SK-N-SH (cell line): Measurements from ENCODE around the gene SH3BP5L. TPM values are rescaled to one million over a fixed set of nuclear protein-coding genes. Genes with fewer than 3 reads are reported as not detected.
"Not testable (repeated sequence)": the region's sequence is repeated elsewhere in the genome, so short reads cannot be mapped to it uniquely, and the experiment has no call there.

ENCODE experiments used
- CTCF ChIA-PET: fragments of 300-600, 350-600 bp; formaldehyde crosslinking; extraction: SDS; loops from one replicate; lab custom pipeline; 2021; lab: Yijun Ruan, JAX
- POLR2A ChIA-PET: fragments of 350-600 bp; sonication (Branson Sonifier 250); formaldehyde crosslinking; extraction: SDS; loops from one replicate; lab custom pipeline; 2020; ENCODE audit warnings: antibody characterized with exemption, inconsistent platforms; lab: Yijun Ruan, JAX
- DNase-seq: peaks from one replicate; pipeline ENCODE4 v3.0.0; 2012
- H2AFZ ChIP-seq: fragments of 200-600 bp; sonication (generic); 2 replicates; pipeline ENCODE4 v1.8.1; 2016; ENCODE audit warnings: antibody characterized with exemption, mild to moderate bottlenecking, low read depth
- H3F3A ChIP-seq: fragments of 200-600 bp; sonication (generic); replicated peaks from 2 replicates; pipeline ENCODE3; 2016; ENCODE audit warnings: antibody characterized with exemption, mild to moderate bottlenecking; ENCODE audit not compliant: insufficient read depth
- H3K27ac ChIP-seq, 2 experiments: fragments of 200-500 bp in 1 of 2; fragments of 200-600 bp in 1 of 2; sonication (Bioruptor generic) in 1 of 2; sonication (generic), shearing (Covaris generic) in 1 of 2; 2 replicates each; pipeline versions ENCODE4 v1.5.1 to v1.6.1; 2014 to 2016; ENCODE audit warnings: low read depth in 2 of 2, inconsistent platforms in 1 of 2, low read length in 1 of 2, mild to moderate bottlenecking in 1 of 2, mixed read lengths in 1 of 2
- H3K27me3 ChIP-seq: fragments of 200-600 bp; sonication (generic), shearing (Covaris generic); 2 replicates; pipeline ENCODE4 v1.6.1; 2016; ENCODE audit warnings: mixed run types; ENCODE audit not compliant: insufficient read depth
- H3K36me3 ChIP-seq, 2 experiments: fragments of 200-500 bp in 1 of 2; fragments of 200-600 bp in 1 of 2; sonication (Bioruptor generic) in 1 of 2; sonication (generic) in 1 of 2; replicated peaks in 1 of 2; 2 replicates each; pipeline versions ENCODE3 to v1.5.1; 2014 to 2016; ENCODE audit warnings: low read length in 1 of 2, mild to moderate bottlenecking in 1 of 2; ENCODE audit not compliant: insufficient read depth in 2 of 2, control insufficient read depth in 1 of 2
- H3K4me1 ChIP-seq, 2 experiments: fragments of 200-500 bp in 1 of 2; fragments of 200-600 bp in 1 of 2; sonication (Bioruptor generic) in 1 of 2; sonication (generic), shearing (Covaris generic) in 1 of 2; 2 replicates each; pipeline versions ENCODE4 v1.5.1 to v1.6.1; 2014 to 2016; ENCODE audit warnings: low read depth in 1 of 2, low read length in 1 of 2, mixed run types in 1 of 2; ENCODE audit not compliant: insufficient read depth in 2 of 2, control insufficient read depth in 1 of 2
- H3K4me2 ChIP-seq: fragments of 200-600 bp; sonication (generic), shearing (Covaris generic); 2 replicates; pipeline ENCODE4 v1.6.1; 2017; ENCODE audit warnings: mixed run types
- H3K4me3 ChIP-seq, 2 experiments: fragments of 200-500 bp in 1 of 2; fragments of 200-600 bp in 1 of 2; sonication (Bioruptor generic) in 1 of 2; sonication (generic), shearing (Covaris generic) in 1 of 2; 2 replicates each; pipeline versions ENCODE4 v1.5.1 to v1.8.1; 2014 to 2016; ENCODE audit warnings: low read depth in 2 of 2, inconsistent platforms in 1 of 2, low read length in 1 of 2, mild to moderate bottlenecking in 1 of 2, mixed read lengths in 1 of 2, moderate library complexity in 1 of 2
- H3K79me2 ChIP-seq: fragments of 200-600 bp; sonication (generic); 2 replicates; pipeline ENCODE4 v1.8.1; 2017; ENCODE audit warnings: mild to moderate bottlenecking; ENCODE audit not compliant: insufficient read depth
- H3K9ac ChIP-seq: fragments of 200-600 bp; sonication (generic); 2 replicates; pipeline ENCODE4 v1.6.1; 2017; ENCODE audit warnings: mixed run types
- H3K9me2 ChIP-seq: fragments of 200-600 bp; sonication (generic); 2 replicates; pipeline ENCODE4 v1.6.1; 2017; ENCODE audit warnings: mixed run types
- H3K9me3 ChIP-seq: fragments of 200-600 bp; sonication (generic); 2 replicates; pipeline ENCODE4 v1.6.1; 2017; ENCODE audit warnings: mixed run types, mild to moderate bottlenecking, moderate library complexity
- H4K20me1 ChIP-seq: fragments of 200-600 bp; sonication (generic); 2 replicates; pipeline ENCODE4 v1.6.1; 2017; ENCODE audit warnings: mild to moderate bottlenecking, mixed run types; ENCODE audit not compliant: insufficient read depth
- ELF1 ChIP-seq: IDR thresholded peaks from 2 replicates; pipeline ENCODE4 v1.4.0; 2012
- IRF3 ChIP-seq: fragments of 150-350 bp; IDR thresholded peaks from 2 replicates; pipeline ENCODE4 v1.6.1; 2016; ENCODE audit warnings: mild to moderate bottlenecking, low read depth, low read length
- PBX3 ChIP-seq: IDR thresholded peaks from 2 replicates; pipeline ENCODE4; 2012
- REST ChIP-seq: IDR thresholded peaks from 2 replicates; pipeline ENCODE4 v1.6.1; 2012; ENCODE audit warnings: mild to moderate bottlenecking, low read depth, low read length, moderate library complexity
- TAF1 ChIP-seq: IDR thresholded peaks from 2 replicates; pipeline ENCODE4 v1.6.1; 2012; ENCODE audit warnings: low read depth, mild to moderate bottlenecking, low read length, moderate library complexity, borderline replicate concordance
- WGBS: methylation state at CpG from one replicate; pipeline ENCODE4 v1.1.6; 2017; ENCODE audit warnings: low lambda C conversion rate; 5-methylcytosine and 5-hydroxymethylcytosine counted together
- polyA plus RNA-seq, 3 experiments: library from polyadenylated mRNA; depleted of rRNA; stranded (reverse); fragments of >200 nt; gene quantifications; 2 replicates each; pipeline ENCODE4 v1.2.3, GENCODE V29; 2012

The SH3BP5L gene
- polyA plus RNA-seq, 1 of the 3 experiments (the other 2 are of a cell fraction) = 32.1 TPM

GRCh38 chr1:248804771-248805681, 20.7 kb downstream of the SH3BP5L start:
- no peaks in the 10 kb centered on the region; a peak in 1 of 4 replicates for H3K4me1 ChIP-seq
- no peaks in the 10 kb centered on the region for H3K79me2 ChIP-seq
- peaks cover 24% of the 10 kb centered on the region; the same call in 1 of the 2 replicates for H3K27me3 ChIP-seq
- no peaks in the 10 kb centered on the region for H4K20me1 ChIP-seq
- CTCF ChIA-PET = interaction anchor here (0.6 to 9.9 kb wide), 12 partner anchors 8 to 1474 kb away, joined by 3 to 122 read pairs (median 4); partner anchors contain the start of gene ZNF672
- H3K36me3 ChIP-seq = no peaks in the 10 kb centered on the region
- H3F3A ChIP-seq = no peaks in the 10 kb centered on the region
- WGBS = 24% methylated on average over 10 of the region's 10 CpGs
- H3K9me3 ChIP-seq = no peaks in the 10 kb centered on the region
- 0 out of 2 replicates have a peak overlapping the region, but pooled peaks have one; percentile 37 for H2AFZ ChIP-seq
- no peak overlapping the region; a peak in 1 of 4 replicates for H3K4me3 ChIP-seq
- H3K4me2 ChIP-seq = no peak overlapping the region
- POLR2A ChIA-PET = no interaction called here
- no peaks in the 10 kb centered on the region for H3K9me2 ChIP-seq
- no peak overlapping the region for H3K9ac ChIP-seq
- DNase-seq = no peak
- no peak for TF ChIP-seq ELF1
- TF ChIP-seq, all 33 proteins: peak for 0
- H3K27ac ChIP-seq = no peak overlapping the region

GRCh38 chr1:248803501-248803900, 22.2 kb downstream of the SH3BP5L start:
- H3K79me2 ChIP-seq, H3F3A ChIP-seq, H3K4me2 ChIP-seq, H3K9ac ChIP-seq, H3K36me3 ChIP-seq, H3K9me2 ChIP-seq, H3K4me1 ChIP-seq, H2AFZ ChIP-seq, H3K9me3 ChIP-seq, H3K27ac ChIP-seq, DNase-seq, H4K20me1 ChIP-seq, H3K4me3 ChIP-seq: not testable (repeated sequence)
- POLR2A ChIA-PET = interaction anchor here (0.6 kb wide), 1 partner anchor 22 kb away, joined by 3 read pairs; no protein-coding TSS in a partner anchor
- H3K27me3 ChIP-seq = peaks cover 32% of the 10 kb centered on the region; the same call in 1 of the 2 replicates
- 33% methylated on average over 15 of the region's 15 CpGs for WGBS
- CTCF ChIA-PET = interaction anchor here (0.6 to 9.9 kb wide), 4 partner anchors 69 to 560 kb away, joined by 5 to 122 read pairs (median 6); no protein-coding TSS in a partner anchor

- POLR2A ChIA-PET = no interaction called here
- H3K9me3 ChIP-seq = no peaks in the 10 kb centered on the region
- H3K4me3 ChIP-seq = no peak overlapping the region
- no peak overlapping the region for H3K27ac ChIP-seq
- H3K79me2 ChIP-seq = no peaks in the 10 kb centered on the region
- no peaks in the 10 kb centered on the region for H3F3A ChIP-seq
- H4K20me1 ChIP-seq = no peaks in the 10 kb centered on the region
- no peak for DNase-seq
- TF ChIP-seq REST = no peak
- no peak for TF ChIP-seq TAF1
- no peak for TF ChIP-seq IRF3
- no peak for TF ChIP-seq PBX3
- H3K4me2 ChIP-seq = no peak overlapping the region
- no peaks in the 10 kb centered on the region for H3K36me3 ChIP-seq
- H3K4me1 ChIP-seq = no peaks in the 10 kb centered on the region; a peak in 1 of 4 replicates
- CTCF ChIA-PET = no interaction called here
- no peaks in the 10 kb centered on the region for H3K9me2 ChIP-seq
- H3K27me3 ChIP-seq = peaks cover 32% of the 10 kb centered on the region; the same call in 1 of the 2 replicates
- no peak overlapping the region for H3K9ac ChIP-seq
- 33% methylated on average over 6 of the region's 6 CpGs for WGBS
- H2AFZ ChIP-seq = no peak overlapping the region
Observed at GRCh38 chr1:248802454-248802853, 23.3 kb downstream of the SH3BP5L start.
